Measurements from ENCODE around the gene SKOR2.

DNA sequence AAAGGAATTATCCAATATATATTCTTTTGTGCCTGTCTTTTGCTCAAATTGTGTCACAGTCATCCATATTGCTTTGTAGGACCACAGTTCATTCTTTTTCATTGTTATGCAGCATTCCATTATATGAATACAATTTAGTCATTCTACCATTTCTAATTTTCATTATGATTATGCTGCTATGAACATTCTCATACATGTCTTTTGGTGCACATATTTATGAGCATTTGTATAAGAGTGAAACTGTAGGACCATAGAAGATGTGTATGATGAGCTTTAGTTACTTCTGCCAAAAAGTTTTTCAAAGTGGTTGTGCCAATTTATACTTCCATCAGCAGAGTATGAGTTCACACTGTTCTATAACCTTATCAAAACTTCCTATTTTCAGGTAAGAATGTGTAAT, 83.0 kb downstream of the SKOR2 start:
- TF ChIP-seq TOX (CRISPR knock-in tag; IDR thresholded peaks at IDR 0.05; ENCODE audit: borderline replicate concordance) (no peak), ZFP30 (CRISPR knock-in tag; IDR thresholded peaks at IDR 0.05) (no peak), PPARA (CRISPR knock-in tag; IDR thresholded peaks at IDR 0.05; ENCODE audit: borderline replicate concordance) (no peak), ISL1 (CRISPR knock-in tag; IDR thresholded peaks at IDR 0.05) (no peak), ZFP3 (CRISPR knock-in tag; IDR thresholded peaks at IDR 0.05) (no peak), ESRRG (CRISPR knock-in tag; IDR thresholded peaks at IDR 0.05) (no peak), ZC3H10 (CRISPR knock-in tag; IDR thresholded peaks at IDR 0.05) (no peak)
- TF ChIP-seq, protein P1, sequence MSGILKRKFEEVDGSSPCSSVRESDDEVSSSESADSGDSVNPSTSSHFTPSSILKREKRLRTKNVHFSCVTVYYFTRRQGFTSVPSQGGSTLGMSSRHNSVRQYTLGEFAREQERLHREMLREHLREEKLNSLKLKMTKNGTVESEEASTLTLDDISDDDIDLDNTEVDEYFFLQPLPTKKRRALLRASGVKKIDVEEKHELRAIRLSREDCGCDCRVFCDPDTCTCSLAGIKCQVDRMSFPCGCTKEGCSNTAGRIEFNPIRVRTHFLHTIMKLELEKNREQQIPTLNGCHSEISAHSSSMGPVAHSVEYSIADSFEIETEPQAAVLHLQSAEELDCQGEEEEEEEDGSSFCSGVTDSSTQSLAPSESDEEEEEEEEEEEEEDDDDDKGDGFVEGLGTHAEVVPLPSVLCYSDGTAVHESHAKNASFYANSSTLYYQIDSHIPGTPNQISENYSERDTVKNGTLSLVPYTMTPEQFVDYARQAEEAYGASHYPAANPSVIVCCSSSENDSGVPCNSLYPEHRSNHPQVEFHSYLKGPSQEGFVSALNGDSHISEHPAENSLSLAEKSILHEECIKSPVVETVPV (CRISPR knock-in tag; IDR thresholded peaks at IDR 0.05): no peak
- TF ChIP-seq, protein P2, sequence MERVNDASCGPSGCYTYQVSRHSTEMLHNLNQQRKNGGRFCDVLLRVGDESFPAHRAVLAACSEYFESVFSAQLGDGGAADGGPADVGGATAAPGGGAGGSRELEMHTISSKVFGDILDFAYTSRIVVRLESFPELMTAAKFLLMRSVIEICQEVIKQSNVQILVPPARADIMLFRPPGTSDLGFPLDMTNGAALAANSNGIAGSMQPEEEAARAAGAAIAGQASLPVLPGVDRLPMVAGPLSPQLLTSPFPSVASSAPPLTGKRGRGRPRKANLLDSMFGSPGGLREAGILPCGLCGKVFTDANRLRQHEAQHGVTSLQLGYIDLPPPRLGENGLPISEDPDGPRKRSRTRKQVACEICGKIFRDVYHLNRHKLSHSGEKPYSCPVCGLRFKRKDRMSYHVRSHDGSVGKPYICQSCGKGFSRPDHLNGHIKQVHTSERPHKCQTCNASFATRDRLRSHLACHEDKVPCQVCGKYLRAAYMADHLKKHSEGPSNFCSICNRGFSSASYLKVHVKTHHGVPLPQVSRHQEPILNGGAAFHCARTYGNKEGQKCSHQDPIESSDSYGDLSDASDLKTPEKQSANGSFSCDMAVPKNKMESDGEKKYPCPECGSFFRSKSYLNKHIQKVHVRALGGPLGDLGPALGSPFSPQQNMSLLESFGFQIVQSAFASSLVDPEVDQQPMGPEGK (CRISPR knock-in tag; IDR thresholded peaks at IDR 0.05; ENCODE audit: borderline replicate concordance): no peak
- TF ChIP-seq, protein P3, sequence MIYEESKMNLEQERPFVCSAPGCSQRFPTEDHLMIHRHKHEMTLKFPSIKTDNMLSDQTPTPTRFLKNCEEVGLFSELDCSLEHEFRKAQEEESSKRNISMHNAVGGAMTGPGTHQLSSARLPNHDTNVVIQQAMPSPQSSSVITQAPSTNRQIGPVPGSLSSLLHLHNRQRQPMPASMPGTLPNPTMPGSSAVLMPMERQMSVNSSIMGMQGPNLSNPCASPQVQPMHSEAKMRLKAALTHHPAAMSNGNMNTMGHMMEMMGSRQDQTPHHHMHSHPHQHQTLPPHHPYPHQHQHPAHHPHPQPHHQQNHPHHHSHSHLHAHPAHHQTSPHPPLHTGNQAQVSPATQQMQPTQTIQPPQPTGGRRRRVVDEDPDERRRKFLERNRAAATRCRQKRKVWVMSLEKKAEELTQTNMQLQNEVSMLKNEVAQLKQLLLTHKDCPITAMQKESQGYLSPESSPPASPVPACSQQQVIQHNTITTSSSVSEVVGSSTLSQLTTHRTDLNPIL (CRISPR knock-in tag; IDR thresholded peaks at IDR 0.05; ENCODE audit: low read depth): no peak
- TF ChIP-seq, protein P4, sequence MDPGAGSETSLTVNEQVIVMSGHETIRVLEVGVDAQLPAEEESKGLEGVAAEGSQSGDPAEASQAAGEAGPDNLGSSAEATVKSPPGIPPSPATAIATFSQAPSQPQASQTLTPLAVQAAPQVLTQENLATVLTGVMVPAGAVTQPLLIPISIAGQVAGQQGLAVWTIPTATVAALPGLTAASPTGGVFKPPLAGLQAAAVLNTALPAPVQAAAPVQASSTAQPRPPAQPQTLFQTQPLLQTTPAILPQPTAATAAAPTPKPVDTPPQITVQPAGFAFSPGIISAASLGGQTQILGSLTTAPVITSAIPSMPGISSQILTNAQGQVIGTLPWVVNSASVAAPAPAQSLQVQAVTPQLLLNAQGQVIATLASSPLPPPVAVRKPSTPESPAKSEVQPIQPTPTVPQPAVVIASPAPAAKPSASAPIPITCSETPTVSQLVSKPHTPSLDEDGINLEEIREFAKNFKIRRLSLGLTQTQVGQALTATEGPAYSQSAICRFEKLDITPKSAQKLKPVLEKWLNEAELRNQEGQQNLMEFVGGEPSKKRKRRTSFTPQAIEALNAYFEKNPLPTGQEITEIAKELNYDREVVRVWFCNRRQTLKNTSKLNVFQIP (CRISPR knock-in tag; IDR thresholded peaks at IDR 0.05; ENCODE audit: borderline replicate concordance, low read depth): no peak

Measured in SK-N-SH treated with all-trans-retinoic acid at 6 μM for 48 hours (cell line).